GM13977 (cell line): Measurements from ENCODE around the gene SOSTDC1.

Source experiments
- DNase-seq: peaks from one replicate; pipeline ENCODE4 v3.0.0; 2012; ENCODE audit warnings: low spot score
- CTCF ChIP-seq: IDR thresholded peaks from 2 replicates; pipeline ENCODE4 v1.5.1; 2012; ENCODE audit warnings: mild to moderate bottlenecking, control low read depth; ENCODE audit not compliant: insufficient read depth; ENCODE audit errors: extremely low read depth, missing control alignments
- in situ Hi-C: fragments of 300-500 bp; cut with MboI; formaldehyde crosslinking; loops from one replicate; pipeline ENCODE4 v1.12.0; 2022; ENCODE audit warnings: low sequenced_read_pairs, low pct_unique_long_range_greater_than_20kb, mixed read lengths, inconsistent platforms; ENCODE audit not compliant: unreplicated experiment

SOSTDC1 gene

GRCh38 chr7:16416289-16417282, 49.0 kb downstream of the SOSTDC1 start:
- TF ChIP-seq CTCF = no peak
- DNase-seq = no peak
- in situ Hi-C loops = no loop called here

DNA sequence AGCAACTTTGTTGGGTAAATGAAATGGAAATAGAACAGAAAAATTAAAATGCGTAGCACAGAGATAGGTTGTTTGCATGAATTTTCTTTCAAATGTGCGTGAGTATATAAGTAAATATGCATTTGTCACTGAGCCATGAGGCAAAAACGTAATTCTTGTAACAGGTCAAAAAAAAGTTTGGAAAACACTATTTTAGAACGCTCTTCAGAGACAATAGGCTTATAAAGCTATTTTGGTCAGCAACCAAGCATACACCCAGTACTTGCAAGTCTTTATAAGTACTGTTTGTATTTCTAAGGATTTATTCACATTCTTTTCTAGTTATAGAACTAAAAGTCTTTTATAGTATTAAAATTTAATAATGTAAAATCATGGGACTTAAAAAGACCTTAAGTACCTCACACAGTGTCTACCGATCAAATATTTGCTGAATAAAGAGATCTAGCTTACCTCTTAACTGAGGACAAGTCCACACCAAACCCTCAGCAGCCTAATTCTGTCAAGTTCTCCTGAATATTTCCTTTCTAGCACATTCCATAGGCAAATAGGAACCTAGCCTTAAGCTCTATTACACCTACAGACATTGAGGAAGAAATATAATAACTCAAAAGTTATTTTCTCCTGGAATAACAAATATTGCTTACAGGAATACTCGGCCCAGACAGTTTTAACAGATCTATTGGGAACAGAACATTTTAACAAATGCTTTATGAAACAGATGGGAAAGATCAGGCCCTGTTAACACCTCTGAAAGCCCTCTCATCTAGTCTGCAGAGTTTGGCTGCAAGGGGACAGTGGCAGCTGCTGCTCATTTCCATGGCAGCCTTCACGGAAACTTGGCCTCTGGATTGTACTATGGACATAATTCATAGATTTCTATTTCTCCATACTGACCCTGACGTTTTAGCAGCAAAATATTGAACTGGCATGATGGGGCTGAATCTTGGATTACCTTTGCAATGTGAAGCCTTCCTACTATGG, 53.0 kb downstream of the SOSTDC1 start:
- in situ Hi-C loops = no loop called here
- no peak for DNase-seq
- TF ChIP-seq CTCF = no peak
